DMS79 (cell line): ENCODE measurements around the gene KDELR1.
A peak's percentile ranks its signal among the peaks of the same experiment; 100 is the strongest.
"Not testable (repeated sequence)": the region's sequence is repeated elsewhere in the genome, so short reads cannot be mapped to it uniquely, and the experiment has no call there.

Experiments used
- DNase-seq: peaks from one replicate; lab custom pipeline; 2025; lab: John Stamatoyannopoulos, UW

The KDELR1 gene

DNA sequence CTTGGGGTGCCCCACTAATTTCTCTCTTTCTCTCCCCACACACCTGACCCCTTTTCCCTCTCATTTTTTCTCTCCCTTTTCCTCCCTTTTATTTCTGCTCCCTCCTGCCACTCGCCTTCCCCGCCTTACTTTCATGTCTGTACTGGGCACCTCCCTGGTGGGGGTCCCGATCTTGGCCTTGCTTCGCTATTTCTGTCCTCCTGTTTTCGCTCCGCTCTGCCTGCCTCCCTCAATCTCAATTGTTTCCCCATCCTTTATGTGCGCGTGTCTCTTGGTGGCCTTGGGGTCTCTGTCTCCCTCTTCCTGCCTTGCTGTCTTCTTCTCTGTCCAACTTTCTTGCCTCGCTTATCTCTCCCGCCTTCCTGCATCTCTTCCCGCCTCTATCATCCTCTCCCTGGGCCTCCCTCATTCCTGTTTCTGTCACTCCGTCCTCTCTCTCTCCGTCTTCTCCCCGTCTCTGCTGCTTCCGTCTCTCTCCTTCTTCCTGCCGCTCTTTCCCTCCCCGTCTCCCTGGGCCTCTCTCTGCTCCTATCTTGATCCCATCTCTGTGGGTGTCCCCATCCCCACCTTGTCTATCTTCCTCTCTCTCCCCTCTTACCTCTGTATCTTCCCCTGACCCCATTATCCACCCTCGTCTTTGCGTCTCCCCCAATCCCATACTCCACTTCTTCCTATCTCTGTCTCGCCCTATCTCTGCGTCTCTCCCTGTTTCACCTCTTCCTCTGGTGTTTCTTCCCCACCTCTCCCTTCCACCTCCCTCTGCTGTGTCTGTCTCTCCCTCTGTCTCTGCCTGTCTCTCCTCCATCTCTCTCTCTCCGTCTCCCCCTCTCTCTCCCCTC is 6.1 kb upstream of the KDELR1 start:
- no peak for DNase-seq

DNA sequence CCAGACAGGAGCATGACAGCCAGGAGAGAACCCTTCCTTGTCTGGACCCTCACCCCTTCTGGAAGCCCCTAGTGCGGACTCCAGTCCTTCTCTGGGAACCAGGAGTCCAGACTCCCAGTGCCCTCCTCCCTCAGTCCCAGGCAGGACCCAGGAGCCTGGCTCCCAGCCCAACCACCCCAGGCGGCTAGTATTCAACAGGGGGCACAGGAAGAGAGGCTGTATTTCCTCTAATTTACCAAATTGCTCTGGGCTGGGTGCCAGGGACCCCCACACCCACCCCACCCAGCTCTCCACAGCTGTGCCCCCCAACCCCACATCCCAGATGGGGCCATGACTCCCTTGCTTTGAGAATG is 5.4 kb upstream of the KDELR1 start:
- no peak for DNase-seq

DNA sequence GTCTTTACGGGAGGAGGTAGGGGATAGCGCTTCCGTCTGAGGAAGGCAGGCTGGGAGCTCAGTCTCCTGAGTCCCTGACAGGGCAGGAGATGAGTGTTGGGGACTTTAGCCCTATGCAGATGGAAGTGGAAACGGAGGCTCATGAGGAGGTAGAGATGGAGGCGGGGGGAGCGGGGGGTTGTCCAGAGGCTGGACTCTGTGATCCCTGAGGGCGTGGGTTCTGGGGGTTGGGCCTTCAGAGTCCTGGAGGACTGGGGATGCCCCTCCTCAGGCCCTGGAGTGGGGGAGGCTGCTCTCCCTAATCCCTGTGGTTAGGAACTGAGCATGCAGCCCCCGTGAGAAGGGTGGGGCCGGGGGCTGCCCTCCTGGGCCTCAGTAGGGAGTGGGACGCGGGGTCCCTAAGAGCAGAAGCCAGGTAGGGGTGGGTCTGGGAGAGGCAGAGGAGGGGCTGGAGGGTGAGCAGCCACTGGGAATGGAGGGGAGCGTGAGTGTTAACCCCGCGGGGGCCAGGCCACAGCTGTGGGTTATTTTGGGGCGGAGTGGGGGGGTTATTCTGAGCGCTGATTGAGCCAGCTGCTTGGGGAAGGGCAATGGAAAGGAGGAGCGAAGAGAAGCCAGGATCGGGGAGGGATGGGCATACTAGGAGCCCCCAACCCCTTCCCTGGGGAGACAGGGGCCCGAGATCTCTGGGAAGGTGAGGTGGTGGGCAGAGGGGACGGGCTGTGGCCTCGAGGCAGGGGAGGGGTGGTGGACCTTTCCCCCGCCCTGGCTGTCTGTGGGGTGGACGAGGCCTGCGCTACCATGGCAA is 4.9 kb upstream of the KDELR1 start:
- DNase-seq: no peak

DNA sequence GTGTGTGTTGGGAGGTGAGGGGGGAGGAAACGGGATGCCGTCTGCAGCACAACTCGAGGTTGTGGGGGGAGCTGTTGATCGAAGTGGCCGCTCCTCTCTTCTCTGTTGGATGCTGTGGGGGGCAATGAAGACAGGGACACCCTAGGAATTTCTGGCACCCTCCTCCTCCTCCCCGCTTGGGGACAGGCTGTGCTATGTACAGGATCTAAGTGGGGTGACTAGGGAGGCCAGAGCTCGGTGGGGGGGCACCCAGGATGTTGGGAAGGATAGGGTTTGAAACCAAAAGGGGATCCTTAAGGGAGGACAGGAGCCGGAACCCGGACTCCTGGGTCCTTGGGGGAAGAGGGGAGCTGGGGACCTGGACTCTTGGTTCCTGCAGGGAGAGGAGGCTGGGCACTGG is 4.1 kb upstream of the KDELR1 start:
- no peak for DNase-seq

DNA sequence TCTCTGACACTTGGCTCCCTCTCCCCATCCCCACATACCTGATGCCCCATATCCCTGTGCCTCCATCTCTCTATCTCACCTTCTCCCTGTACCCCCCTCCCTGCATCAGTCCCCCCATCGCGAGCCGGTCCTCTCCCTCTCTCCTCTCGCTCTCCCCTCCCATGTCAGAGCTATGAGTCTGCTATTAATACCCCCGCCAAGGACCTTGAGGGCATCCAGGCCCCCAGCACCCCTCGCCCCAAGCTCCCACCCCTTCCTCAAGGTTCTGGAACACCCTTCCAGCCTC is 3.8 kb upstream of the KDELR1 start:
- DNase-seq: no peak

DNA sequence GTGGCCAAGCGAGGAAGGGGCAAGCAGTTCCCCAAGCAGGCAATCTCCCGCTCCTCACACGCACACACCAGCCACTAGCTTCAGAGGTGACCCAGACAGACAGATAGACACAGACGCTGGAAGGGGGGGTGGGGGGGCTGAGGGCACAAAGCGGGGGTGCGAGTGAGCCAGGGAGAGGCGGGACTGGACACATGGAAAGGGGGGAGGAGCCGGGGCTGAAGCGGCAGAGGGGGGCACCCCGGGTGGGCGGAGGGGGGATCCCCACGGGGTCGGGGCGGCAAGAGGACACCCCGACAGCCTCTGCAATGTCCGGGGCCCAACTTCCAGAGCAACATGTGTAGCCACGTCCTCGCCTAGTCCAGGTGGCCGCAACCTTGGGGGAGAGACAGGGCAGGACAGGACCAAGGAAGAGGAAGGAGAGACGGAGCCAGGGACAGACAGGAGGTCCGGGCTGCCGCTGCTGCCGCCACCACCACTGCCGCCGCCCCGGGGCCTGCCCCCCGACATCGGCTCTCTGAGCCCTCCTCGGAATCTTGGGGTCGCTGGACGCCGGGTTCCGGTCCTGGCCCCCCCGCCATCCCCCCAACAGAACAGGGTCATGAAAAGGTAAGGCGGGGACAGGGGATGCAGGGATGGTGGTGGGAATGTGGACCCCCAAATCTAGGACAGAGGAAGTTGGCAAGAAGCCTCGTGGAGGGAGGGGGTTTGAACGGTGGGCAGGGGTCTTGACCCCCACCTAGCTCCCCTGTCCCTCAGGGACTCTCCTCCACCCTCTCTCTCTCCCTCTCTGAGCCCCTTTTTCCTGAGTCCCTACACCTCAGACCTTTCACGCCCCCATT is 3.2 kb upstream of the KDELR1 start:
- DNase-seq: no peak

DNA sequence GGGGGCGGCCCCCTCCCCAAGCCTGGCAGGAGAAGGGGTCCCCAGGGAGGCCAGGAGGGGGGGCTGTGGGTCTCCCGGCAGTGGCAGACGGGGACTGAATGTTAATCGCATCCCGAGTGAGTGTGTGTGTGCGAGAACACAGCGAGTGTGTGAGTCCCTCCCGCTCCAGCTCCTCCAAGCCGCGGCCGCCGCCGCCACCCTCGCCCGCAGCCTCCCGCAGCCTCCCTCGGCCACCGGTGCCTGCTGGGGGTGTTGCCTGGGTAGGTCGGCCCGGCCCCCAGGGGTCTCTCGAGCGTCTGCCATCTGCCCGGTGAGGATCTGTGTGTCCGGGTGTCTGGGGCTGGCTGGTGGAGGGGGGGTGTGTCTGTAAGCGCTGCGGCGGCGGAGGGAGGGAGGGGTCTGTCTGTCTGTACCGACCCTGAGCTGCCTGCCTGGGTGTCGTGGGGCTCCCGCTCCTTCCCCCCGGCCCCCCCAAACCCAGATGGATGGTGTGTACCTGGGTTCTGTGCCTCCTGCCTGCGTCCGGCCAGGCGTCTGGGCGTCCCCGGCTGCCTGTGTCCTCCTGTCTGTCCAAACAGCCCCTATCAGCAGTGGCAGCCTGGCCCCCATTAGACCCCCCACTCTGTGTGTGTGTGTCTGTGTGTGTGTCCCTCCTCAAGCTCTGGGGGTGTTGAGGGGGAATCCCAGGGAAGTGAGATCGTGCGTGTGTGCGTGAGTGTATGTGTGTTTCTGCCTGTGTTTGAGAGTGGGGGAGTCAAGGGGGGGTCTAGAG is 2.4 kb upstream of the KDELR1 start, which contains the start of gene GRIN2D:
GRIN2D (plus strand) TSS at position 110 of the 772 bp plus-strand sequence. CDS start 4,725 bp downstream, outside the sequence.
- peak; percentile 15 for DNase-seq

DNA sequence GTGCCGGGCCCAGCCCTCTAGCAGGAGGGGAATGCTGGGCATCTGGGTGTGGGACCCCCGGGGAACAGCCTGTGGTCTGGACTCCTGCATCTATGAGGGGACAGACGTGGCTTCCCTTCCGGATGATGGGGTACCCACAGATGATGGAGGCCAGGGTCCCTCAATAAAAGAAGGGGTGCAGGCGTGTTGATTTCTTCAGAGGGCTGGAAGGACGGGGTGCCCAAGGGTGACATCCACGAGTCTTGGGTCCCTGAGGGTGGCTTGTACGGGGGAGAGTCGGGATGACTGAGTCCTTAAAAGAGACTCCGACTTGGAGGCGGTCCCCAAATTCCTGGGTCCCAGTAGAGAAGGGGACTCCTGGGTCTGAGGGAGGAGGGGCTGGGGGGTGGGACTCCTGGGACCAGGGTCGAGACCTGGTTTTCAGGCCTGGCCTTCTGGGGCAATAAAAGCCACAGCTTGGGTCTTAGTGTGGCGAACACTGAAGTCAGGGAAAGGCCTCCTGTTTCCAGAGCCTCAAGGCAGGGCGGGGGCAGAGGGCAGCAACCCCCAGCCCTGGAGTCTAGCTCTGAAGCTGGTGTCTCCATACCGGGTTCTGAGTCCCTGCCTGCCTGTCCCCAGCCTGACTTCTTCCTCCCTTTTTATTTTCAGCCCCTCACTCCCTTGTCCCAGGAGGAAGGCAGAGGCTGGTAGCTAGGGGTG is 1.7 kb upstream of the KDELR1 start:
- DNase-seq: no peak

DNA sequence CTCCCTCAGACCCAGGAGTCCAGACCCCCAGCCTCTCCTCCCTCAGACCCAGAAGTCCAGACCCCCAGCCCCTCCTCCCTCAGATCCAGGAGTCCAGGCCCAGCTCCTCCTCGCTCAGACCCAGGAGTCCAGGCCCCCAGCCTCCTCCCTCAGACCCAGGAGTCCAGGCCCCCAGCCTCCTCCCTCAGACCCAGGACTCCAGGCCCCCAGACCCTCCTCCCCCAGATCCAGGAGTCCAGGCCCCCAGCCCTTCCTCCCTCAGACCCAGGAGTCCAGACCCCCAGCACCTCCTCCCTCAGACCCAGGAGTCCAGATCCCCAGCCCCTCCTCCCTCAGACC is 624 bp upstream of the KDELR1 start:
- not testable (repeated sequence) for DNase-seq

DNA sequence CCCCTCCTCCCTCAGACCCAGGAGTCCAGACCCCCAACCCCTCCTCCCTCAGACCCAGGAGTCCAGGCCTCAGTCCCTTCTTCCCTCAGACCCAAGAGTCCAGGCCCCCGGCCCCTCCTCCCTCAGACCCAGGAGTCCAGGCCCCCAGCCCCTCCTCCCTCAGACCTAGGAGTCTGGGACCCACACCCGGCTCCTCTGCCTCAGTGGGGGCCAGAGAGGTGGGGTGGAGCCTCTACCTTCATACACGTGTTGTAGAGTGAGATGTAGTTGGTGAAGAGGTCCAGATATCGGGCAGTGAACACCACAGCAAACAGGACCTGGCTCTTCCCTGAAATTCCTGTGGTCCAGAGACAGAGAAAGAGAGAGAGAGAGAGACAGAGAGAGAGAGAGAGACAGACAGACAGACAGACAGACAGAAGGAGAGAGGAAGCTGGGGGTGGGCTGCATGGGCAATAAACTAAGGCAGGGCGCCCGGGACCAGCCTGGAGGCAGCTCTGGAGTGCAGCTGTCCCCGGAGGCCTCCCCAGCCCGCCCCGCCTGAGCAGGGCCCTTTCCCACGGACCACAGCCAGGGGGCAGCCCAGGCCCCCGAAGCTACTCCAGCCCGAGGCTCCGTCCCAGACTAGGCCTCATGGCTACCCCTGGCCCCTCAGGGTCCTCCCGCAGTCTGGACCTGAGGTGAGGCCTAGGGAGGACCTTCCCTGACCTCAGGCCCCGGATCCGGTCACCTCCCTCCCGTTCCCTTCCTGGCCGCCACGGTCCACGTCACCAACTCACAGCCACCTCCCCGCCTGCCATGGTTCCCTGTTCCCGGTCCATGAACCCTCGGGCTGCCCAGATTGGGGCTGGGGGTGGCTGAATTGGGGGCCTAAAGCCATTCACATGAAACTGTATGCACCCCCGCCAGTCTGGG is 907 bp downstream of the KDELR1 start:
- no peak for DNase-seq

DNA sequence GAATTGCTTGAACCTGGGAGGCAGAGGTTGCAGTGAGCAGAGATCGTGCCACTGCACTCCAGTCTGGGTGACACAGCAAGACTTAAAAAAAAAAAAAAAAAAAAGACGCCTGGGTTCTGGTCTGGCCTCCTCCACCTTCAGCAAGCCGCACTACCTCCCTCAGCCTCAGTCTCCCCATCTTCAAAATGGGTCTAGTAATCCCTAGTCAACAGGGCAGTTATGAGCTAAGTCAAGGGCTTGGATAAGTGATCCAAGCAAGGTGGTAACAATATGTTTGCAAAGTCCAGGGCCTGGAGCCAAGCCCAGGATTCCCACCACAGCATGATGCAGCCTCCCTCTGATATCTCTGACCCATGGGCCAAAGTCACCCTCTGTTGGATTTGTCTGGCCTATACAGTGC is 4.4 kb downstream of the KDELR1 start:
- DNase-seq: no peak

DNA sequence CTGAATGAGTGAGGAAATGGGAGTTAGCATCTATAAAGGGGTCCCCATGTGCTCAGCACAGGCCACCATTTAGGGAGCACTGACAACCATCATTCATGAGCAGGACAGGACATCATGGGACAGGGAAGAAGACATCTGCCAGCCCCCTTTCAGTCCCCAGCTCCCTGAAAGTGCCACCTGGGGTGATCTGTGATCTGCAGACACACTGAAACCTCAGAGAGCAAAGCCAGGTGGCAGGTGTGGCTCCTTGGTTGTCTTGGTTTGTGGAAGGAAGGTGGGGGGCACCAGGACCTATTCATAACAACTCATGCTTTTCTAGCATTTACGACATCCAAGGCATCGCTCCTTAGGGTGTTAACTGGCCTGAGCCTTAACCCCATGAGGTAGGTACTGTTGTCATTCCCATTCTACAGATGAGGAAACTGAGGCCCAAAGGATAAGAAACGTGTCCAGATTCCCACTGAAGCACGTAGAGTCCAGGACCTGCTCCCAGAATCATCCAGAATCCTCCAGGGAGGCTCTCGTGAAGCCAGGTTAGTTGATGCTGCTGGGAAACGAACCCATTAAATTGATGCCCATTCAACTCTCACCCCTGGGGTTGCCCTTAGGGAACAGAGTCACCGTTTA is 5.8 kb downstream of the KDELR1 start:
- DNase-seq: no peak

DNA sequence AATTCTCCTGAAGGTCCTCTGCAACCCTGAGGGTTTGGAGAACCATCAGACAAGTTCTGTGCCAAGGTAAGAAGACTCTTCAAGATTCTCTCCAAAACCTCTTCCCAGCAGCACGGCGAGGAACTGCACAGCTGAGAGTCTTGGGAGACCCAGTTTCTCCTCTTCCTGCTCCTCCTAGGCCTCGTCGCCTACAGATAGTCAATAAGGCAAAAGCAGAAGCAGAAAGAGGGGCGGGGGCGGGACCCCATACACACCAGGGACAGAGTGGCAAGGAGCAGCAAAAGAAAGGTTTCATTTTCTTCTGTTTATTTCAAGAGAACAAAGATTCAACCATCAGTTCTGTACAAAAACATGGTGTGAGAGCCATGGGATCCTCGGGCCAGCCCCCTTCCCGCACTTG is 9.1 kb downstream of the KDELR1 start:
- no peak for DNase-seq

DNA sequence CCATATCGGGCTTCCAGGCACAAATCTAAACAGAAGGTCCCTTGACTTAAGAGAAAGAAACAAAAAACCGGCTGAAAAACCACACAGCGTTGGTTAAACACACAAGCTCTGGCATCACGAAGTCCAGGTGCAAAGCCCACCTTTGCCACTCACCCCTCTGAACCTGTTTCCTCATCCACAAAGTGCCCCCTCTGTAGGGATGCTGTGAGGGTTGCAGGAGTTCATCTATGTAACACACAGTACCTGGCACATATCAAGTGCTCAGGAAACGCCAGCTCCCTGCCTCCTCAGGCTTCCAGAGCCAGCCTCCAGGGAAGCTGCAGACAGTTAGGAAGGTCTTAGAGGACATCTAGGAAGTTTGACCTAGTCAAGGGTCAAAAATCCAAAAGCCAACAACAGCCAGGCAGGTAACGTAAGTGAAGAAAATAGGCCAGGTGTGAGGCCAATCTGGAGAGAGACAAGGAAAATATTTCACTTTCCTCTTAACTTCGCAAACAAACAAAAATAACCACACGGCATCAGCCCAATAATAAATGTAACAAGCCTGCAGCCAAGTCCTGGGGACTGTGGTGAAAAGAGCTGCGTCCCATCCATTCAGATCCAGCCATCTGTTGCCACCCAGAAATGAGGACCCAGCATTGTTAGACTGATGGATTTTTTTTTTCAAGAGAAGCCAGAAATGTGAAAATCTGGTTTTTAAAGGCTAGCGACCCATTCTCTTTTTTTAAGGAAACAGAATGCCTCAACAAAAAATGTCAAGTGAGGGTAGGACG is 10.0 kb downstream of the KDELR1 start:
- DNase-seq: no peak

DNA sequence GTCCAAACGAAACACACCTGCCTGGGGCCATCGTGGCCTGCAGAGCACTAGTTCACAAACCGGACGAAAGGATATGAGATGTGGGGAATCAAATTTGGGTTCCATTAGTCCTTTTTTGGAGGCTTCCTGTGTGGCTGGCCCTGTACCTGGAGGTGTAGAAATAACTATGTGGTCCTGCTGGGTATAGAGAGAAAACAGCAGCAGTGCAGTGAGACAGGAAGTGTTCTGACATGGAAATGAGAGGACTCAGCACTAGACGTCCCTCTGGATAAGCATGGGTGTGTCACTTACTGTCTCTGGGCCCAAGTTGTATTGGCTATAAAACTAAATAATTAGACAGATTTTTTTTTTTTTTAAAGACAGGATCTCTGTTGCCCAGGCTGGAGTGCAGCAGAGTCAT is 12.3 kb downstream of the KDELR1 start:
- no peak for DNase-seq

DNA sequence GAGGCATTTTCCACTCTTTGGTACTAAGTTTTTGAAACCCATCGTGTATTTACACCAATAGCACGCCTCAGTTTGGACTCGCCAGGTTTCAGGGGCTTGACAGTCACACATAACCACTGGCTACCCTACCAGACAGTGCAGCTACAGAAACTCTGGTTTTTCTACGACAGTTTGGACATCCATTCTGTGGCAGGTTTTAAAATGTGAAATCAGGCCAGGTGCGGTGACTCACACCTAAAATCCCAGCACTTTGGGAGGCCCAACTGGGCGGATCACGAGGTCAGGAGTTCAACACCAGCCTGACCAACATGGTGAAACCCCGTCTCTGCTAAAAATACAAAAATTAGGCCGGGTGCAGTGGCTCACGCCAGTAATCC is 13.2 kb downstream of the KDELR1 start:
- no peak for DNase-seq

DNA sequence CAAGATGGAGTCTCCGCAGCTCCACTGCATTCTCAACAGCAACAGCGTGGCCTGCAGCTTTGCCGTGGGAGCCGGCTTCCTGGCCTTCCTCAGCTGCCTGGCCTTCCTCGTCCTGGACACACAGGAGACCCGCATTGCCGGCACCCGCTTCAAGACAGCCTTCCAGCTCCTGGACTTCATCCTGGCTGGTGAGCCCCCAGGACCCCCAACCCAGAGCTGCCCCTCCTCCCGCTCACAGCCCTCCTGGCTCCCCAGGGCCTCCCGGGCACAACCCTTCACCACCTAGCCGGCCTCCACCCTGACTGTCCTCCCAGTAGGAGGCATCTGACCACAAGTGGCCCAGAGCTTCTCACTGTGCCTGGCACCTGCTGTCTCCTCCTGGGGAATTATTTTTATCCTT is 17.8 kb downstream of the KDELR1 start:
- no peak for DNase-seq

DNA sequence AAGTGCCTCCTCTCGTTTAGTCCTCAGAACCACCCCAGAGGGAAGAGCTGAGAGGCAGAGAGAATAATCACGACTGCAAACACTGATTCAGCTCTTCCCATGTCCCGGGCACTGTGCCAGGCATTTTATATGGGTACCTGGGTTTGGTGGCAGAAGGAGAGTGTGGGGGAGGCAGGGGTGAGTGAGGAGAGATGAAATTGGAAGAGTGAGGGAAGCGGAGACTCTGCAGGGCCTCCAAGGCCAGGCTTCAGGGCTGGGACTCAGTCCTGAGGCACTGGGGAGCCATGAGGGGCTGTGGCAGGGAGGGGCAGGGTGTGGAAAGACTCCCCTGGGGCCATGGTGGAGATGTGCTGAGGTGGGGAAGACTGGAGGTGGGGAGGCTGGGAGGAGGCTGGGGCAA is 18.4 kb downstream of the KDELR1 start:
- DNase-seq: peak; percentile 92

DNA sequence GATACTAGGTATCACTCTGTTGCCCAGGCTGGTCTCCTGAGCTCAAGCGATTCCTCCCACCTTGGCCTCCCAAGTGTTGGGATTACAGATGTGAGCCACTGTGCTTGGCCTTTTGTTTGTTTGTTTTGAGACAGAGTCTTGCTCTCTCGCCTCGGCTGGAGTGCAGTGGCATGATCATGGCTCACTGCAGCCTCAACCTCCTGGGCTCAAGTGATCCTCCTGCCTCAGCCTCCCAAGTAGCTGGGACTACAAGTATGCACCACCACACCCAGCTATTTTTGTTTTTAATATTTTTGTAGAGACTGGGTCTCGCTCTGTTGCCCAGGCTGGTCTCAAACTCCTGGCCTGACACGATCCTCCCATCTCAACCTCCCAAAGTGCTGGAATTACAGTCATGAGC is 19.6 kb downstream of the KDELR1 start:
- not testable (repeated sequence) for DNase-seq
